ENCODE data around the gene PI4K2A.

The PI4K2A gene

DNA sequence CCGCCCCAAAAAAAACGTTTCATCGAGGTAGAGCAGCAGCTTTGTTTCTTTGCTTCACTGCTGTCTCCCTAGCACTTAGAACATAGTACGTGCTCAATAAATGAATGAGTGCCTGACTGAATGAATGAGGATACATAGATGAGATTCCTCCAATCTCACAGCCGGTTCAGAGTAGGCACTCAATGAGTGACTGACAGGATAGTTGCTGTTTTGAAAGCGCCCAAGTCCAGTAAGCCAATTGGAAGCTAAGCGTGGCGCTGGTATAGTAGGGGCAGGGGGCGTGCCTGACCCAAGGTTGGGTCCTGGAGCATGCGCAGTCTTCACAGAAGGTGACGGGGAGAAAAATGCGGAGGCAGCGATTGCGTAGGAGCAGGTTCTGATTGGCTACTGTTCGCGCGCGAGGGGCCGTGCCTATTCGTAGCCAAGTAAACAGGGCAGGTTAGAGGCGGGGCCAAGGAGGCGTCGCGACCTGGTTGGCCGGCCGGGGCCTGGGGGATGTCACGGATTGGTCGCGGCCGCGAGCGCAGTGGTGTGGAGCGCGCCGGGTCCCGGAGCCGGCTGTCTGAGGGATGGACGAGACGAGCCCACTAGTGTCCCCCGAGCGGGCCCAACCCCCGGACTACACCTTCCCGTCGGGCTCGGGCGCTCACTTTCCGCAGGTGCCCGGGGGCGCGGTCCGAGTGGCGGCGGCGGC lies at the start of gene PI4K2A:
TSS of gene PI4K2A (plus strand) at position 498 of the 694 bp plus-strand sequence. CDS start at position 570, 72 bp downstream.
- DNase-seq: peak; percentile 100
- TF ChIP-seq POLR2A (IDR thresholded peaks at IDR 0.05; ENCODE audit: low read length): peak; percentile 92
- no peak for TF ChIP-seq GATA1 (IDR thresholded peaks at IDR 0.05; ENCODE audit: low read depth, low read length)

DNA sequence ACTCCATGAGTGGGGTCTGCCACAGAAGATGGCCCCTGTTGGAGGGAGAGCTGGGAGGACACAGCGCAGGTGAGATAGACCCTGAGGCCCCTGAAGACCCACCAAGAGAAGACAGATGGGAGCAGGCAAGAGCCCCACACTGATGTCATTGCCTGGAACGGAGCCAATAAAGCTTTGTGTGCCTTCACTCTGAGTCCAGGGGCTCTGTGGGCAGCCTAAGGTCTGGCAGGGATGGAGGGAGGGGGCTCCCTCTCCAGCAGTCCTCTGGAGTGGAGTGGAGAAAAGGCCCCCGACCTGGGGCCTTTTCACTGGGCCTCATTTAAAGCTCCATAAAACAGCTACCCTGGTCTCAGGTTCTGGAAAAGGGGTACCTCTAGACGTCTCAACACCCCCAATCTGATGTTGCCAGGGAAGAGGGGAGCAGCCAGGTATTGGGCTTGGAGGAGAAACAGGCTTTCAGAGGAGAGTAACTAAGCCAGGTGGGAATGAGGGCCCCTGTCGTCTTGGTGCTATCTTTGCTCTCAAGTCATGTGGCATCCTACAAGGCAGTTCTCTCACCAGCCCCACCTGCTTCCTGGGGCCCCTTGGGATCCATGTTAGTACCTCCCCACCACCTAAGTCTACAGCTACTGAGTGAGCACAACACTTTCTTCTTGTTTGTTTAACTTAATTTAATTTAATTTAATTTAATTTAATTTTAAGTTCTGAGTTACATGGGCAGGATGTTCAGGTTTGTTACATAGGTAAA lies 49.5 kb upstream of the PI4K2A start:
- DNase-seq: peak in 1 of 2 experiments; percentile 33
- TF ChIP-seq GATA1 (IDR thresholded peaks at IDR 0.05; ENCODE audit: low read depth, low read length): no peak
- TF ChIP-seq POLR2A (IDR thresholded peaks at IDR 0.05; ENCODE audit: low read length): no peak

DNA sequence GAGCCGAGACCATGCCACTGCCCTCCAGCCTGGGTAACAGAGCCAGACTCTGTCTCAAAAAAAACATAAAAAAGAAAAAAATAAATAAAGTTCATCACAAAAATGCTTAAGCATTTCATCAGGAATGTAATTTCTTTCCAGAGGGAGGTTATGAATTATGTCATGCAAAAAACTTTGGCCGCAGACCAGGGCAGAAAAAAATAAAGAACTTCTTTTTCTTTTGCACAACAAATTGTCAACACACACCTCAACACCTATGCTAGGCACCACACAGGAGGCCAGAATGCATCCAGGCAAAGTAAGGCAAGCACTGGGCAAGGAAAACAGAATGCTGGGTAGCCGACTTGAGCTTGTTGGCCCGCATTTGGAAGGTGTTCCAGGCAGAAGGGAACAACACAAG lies 47.0 kb upstream of the PI4K2A start:
- no peak for TF ChIP-seq GATA1 (IDR thresholded peaks at IDR 0.05; ENCODE audit: low read depth, low read length)
- no peak for TF ChIP-seq POLR2A (IDR thresholded peaks at IDR 0.05; ENCODE audit: low read length)
- no peak for DNase-seq

DNA sequence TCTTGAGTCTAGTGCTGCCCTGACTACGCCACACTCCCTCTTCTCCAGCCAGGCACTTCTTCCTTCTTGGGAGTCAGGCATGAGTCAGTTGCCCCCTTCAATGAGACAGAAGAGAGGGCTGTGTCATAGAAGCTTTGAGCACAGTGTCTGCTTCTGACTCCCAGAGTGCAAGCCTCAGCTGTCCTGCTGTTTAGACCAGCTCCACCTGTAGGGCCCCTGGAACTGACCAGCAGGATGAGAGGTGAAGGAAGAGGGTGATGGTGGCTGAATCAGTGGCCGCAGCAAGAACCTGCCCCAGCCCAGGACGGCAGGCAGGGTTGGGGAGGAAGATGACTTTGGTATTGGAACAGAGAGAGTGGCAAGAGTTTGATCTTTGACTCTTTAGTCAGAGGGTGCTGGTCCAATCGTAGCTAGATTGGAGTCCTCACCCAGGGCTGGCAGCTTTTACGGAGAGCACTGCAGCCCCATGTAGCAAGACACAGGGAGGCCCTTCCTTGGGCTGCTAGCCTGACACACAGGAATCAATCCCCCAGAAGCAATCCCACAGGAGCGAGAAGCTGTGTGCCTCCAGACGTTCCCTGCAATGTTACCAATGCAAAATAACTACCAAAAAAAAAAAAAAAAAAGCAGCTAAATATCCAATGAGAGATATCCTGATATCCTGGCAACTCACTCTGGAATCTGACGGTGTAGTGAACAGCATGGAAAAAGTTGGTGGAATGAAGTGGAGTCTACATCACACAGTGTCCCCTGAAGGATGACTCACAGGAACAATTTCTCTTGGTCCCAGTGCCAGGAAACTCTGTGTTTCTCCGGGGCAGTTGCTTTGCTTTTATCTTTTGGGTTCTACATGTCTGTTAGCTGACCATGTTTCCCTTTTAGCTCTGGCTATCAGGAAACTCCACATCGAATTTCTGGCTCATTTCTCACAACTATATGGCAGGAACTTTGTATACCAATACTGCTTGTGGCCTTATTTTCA lies 44.1 kb upstream of the PI4K2A start:
- TF ChIP-seq GATA1 (IDR thresholded peaks at IDR 0.05; ENCODE audit: low read depth, low read length) (no peak), POLR2A (IDR thresholded peaks at IDR 0.05; ENCODE audit: low read length) (peak; percentile 23)
- peak in 1 of 2 experiments; percentile 43 for DNase-seq

DNA sequence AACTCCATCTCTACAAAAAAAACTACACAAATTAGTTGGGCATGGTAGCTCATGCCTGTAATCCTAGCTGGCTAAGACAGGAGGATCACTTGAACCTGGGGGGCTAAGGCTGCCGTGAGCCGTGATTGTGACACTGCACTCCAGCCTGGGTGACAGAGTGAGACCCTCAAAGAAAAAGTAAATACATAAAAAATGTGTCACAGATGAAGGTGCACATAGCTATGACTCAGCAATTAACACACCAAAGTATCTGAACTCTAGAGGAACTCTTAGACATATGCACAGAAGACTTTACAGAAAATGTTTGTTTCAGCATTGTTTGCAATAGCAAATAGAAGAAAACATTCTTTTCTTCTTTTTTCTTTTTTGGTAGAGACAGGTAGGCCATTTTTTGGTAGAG lies 42.7 kb upstream of the PI4K2A start:
- TF ChIP-seq POLR2A (IDR thresholded peaks at IDR 0.05; ENCODE audit: low read length): no peak
- TF ChIP-seq GATA1 (IDR thresholded peaks at IDR 0.05; ENCODE audit: low read depth, low read length): no peak
- DNase-seq: peak in 1 of 2 experiments; percentile 33

DNA sequence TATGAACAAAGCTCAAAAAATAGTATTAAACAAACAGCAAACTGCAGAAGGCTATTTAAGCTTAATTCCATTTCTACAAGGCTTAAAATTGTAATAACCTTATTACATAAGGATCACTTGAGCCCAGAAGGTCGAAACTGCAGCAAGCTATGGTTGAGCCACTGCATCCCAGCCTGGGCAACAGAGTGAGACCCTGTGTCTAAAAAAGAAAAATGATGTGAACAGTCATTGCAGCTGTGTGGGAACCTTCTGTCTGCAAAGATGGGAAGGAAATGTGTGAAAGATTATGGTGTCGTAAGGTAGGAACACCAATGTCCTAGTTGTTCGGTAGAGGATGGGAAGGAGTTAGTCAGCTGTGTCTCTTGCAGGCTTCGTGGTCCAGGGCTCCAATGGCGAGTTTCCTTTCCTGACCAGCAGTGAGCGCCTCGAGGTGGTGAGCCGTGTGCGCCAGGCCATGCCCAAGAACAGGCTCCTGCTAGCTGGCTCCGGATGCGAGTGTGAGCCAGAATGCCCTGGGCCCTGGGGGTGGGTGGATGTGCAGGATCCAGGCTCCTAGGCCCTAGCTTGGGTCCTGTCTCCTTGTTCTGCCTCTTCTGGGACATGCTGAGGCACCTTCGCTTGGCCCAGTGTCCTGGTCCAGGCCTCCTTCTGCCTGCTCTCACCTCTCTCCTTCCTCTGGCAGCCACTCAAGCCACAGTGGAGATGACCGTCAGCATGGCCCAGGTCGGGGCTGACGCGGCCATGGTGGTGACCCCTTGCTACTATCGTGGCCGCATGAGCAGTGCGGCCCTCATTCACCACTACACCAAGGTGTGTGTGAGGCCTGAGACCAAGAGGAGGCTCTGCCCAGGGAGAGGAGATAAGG lies 41.8 kb upstream of the PI4K2A start:
- no peak for DNase-seq
- TF ChIP-seq POLR2A (IDR thresholded peaks at IDR 0.05; ENCODE audit: low read length): no peak
- TF ChIP-seq GATA1 (IDR thresholded peaks at IDR 0.05; ENCODE audit: low read depth, low read length): no peak

DNA sequence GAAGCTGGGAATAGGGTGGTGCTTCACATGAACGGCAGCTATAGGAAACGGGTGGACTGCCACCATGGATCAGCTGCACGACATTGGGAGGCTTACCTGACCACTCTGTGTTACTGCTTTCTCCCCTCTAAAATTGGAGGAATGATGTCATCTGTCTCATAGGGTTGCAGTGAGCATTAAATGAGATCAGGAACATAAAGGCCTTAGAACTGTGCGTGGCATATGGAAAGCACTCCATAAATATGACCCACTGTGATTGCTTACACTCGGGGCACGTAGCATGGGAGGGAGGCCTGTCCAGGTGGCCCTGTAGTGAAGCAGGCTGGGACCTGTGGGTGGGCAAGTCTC lies 41.2 kb upstream of the PI4K2A start:
- no peak for TF ChIP-seq GATA1 (IDR thresholded peaks at IDR 0.05; ENCODE audit: low read depth, low read length)
- TF ChIP-seq POLR2A (IDR thresholded peaks at IDR 0.05; ENCODE audit: low read length): no peak
- DNase-seq: no peak

DNA sequence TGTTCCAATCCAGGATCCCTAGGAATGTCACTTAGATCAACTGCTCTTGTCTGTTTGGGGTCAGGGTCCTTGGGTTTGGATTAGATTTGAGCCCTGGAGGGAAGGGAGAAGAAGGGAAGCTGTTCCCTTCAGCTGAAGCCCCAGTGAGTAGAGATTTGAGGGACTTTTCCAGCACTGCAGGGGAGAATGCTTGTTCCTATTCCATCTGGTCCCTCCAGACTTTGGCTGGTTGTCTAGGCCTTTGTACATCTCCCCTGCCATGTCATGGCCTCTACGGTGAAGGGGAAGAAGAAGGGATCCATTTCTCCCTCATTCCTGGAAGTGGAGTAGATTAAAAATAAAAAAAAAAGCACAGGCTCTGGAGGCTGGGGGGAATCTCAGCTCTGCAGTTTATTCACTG lies 39.9 kb upstream of the PI4K2A start:
- no peak for DNase-seq
- no peak for TF ChIP-seq POLR2A (IDR thresholded peaks at IDR 0.05; ENCODE audit: low read length)
- TF ChIP-seq GATA1 (IDR thresholded peaks at IDR 0.05; ENCODE audit: low read depth, low read length): no peak

DNA sequence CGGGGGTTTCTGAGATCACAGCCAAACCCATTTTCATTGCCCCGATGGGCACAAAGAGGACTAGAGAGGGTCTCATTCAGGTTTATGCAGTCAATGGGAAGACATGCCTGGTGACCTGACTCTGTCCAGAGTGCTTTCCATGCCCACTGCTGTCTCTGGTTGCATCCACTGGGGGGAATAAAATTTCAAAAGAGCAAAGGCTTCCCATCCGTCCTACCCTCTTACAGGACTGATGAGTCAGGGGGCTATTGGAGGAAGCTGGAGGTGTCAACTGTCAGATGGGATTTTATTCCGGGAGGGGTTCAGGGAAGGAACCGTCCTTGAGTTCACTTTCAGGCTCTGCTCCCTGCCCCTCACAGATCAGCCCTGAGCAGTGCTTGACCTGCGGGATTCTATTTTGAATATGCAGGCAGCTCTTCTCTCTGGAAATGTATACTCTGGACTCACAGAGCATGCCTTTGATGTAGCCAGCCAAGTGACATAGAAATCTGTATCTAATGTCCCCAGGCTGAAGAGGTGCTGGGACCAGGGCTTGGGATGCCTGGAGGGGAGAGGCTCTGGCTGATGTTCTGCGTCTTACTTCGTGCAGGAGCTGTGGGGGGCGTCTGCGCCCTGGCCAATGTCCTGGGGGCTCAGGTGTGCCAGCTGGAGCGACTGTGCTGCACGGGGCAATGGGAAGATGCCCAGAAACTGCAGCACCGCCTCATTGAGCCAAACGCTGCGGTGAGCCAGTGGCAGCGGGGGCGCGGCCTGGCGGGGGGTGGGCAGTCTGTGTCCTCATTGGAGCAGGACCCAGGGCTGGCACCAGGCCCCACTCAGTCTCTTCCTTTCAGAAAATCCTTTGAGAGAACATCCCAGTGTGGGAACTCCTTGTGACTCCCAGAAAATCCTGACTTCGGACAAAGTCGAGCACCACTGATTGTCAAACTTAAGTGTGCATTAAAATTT lies 38.9 kb upstream of the PI4K2A start:
- TF ChIP-seq GATA1 (IDR thresholded peaks at IDR 0.05; ENCODE audit: low read depth, low read length) (no peak), POLR2A (IDR thresholded peaks at IDR 0.05; ENCODE audit: low read length) (no peak)
- no peak for DNase-seq

DNA sequence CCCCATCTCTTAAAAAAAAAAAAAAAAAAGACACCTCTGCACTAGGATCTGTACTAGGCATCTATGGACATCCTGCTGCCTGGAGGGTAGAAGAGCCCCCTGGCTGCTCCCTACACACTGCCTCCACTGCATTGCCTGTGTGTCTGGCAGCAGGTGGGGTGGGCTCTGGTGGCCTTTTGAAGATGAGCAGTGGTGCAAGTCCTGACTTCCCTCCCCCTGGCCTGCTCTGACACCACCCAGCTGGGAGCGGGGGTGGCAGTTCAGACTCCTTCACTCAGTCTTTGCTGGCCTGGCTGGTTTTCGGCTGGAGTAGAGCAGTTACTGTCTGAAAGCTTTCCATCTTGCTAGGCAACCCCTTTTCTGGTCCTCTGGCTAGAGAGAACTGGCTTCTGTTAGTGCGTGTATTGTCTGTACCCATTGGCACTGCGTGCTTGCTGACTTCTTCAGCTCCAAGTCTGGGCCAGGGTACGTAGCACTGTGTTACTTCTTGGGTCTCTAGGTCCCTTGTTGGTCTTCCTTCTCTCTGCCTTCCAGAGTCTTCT lies 33.3 kb upstream of the PI4K2A start:
- no peak for TF ChIP-seq POLR2A (IDR thresholded peaks at IDR 0.05; ENCODE audit: low read length)
- TF ChIP-seq GATA1 (IDR thresholded peaks at IDR 0.05; ENCODE audit: low read depth, low read length): no peak
- no peak for DNase-seq

DNA sequence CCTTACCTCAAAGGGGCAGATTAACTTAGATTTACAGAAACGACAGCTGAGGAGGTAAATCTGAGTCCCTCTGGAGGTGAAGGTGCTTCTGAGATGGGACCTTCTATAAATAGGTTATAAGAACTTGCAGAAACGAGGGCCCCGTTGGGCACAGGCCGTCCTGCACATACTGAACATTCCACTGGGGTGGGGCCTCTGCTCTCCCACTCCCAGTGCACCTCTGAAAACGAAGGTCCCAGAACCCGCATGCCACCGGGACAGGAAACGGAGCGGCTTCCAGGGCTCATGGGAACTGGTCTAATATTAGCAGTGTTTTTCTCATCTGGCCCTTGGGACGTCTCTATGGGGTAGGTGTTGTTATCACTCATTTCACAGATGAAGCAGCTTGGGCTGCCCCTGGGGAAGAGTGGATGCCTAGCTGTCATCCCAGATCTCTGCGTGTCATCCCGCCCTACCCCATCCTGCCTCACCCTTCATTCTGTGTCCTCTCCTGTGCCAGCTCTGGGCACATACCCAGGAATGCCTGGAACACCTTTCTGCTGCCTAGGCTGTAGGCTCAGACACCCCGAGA lies 31.4 kb upstream of the PI4K2A start:
- DNase-seq: no peak
- TF ChIP-seq GATA1 (IDR thresholded peaks at IDR 0.05; ENCODE audit: low read depth, low read length) (no peak), POLR2A (IDR thresholded peaks at IDR 0.05; ENCODE audit: low read length) (no peak)
